HG03565 (cell line): ENCODE results near the gene NELFCD.
"Not testable (repeated sequence)": the region's sequence is repeated elsewhere in the genome, so short reads cannot be mapped to it uniquely, and the experiment has no call there.

ENCODE experiments used
- ATAC-seq: cut with Tn5 transposase; IDR thresholded peaks from one replicate; pipeline ENCODE4 v1.9.1; 2021; ENCODE audit warnings: mild to moderate bottlenecking, moderate library complexity; ENCODE audit not compliant: unreplicated experiment

NELFCD gene

DNA sequence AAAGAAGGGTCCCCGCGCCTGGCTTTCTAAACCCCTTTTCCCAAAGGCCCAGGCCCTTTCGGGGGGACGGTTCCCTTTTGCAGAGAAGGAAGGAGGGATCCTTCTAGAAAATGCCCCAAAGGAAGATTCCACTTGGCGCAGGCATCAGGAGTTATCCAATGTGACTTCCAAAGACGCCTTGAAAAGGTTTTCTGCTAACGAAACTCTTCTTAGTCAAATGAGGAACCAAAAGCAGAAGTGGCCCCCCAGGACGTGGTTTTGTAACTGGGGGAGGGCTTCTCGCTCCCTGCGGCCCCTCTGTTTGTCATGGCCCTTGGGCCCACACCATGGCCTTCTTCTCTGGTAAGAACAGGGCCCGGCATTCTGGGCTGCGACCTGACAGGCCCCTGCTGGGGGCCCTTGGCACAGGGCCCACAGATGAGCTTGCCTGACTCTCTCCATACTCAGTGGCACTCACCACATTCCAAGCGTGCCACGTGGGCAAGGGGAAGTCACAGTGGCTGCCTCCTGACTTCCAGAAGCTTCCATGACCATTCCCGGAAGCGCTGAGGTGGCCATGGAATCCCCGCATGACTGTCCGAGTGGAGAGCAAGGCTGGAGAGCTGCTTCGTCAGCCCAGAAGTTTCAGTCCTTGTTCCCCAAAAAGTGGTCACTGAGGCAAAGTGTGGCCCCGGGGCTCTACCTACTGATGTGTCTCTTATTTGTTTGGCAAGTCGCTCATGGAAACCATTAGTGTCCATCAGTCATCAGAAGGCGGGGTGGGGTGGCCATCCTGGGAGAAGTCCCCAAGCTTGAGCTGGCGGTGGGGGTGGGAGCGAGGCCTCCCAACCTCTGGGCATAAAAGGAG, 26.8 kb downstream of the NELFCD start:
- ATAC-seq, result peak; percentile 25

DNA sequence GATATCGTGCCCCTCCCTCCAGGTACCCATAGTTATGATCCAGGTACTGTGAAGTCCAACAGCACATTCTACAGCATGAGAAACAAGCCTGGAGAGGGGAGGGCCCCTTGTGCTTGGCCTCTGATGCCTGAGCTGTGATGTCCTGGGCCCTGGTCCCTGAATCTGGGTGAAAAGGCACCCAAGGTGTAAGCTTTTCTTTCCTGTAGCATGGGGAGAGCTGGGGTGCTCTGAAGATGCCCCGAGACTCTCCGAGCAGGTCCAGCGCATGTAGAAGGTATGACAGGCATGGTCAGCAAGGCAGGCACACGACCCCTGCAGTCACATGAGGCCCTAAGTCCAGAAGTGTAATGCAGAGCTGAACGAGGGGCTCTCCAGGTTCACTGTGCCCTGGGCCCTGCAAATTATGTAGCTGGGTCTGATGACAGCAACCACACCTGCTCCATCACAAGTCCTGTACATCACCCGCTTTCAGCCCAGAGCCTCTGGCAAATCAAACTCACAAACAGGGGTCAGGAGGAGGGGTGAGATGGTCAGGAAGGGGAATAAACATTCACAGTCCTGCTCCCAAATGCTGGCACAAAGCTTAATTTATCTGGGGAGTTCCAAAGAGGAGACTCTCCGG, 27.8 kb downstream of the NELFCD start:
- ATAC-seq, result no peak

DNA sequence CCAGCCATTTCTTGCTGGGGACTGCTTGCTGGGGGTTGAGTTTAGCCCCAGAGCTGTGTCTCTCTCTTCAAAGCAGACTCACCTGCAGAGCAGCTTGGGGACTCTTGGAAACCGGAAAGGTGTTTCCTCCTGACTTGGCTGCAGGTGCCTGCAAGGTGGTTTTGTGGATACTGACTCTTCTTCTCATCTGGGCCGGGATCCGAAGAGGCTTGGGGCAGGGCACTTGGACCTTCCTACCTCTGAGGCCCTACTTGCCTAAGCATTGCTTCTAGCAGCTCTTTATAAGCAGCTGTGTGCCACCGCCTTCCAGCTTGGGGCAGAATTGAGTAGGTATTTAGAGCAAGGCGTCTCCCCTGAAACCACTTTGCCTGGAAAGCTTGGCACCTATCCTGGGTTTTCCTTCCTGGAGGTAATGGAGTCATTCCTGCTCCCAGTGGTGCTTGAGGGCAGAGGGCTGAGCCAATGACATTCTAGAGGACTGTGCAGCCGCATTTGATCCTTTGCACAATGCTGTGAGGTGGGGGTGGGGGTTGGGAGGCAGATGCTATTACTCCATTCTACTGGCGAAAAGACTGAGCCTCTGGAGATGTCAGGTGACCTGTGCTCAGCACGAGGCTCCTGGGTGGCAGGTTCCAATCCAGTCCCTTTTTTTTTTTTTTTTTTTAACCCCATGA, 29.4 kb downstream of the NELFCD start:
- no peak for ATAC-seq

DNA sequence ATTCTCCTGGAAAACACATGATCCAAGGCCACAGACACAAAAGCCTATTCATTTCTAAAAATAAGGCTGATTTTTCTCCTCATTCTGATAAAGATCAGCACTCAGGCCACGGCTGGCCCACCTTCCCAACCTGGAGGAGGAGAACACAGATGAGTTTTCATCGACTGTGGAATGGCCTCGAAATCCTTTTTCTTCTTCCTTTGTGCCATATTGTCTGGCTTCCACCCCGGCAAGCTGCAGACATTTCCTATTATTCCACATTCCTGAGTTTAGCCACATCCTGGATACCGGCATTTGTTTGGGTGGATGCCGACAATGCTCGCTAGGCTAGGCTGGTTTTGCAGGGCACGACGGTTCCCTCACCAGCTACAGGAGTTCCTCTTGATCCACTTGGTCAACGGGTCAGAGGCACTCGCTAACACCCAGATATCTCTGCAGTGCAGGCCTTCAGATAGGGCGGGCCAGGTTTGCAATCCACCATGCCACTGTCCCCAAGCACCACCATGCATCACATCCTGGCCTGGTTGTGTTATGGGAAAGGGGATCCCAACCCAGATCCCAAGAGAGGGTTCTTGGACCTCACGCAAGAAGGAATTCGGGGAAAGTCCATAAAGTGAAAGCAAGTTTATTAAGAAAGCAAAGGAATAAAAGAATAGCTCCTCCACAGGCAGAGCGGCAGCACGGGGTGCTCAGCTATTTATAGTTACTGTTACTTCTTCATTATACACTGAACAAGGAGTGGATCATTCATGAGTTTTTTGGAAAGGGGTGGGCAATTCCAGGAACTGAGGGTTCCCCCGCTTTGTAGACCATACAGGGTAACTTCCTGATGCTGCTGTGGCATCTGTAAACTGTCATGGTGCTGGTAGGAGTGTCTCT, 30.2 kb downstream of the NELFCD start:
- no peak for ATAC-seq

DNA sequence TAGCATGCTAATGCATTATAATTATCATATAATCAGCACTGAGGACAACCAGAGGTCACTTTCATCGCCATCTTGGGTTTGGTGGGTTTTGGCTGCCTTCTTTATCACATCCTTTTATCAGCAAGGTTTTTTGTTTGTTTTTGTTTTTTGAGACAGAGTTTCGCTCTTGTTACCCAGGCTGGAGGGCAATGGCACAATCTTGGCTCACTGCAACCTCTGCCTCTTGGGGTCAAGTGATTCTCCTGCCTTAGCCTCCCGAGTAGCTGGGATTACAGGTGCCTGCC, 30.8 kb downstream of the NELFCD start:
- ATAC-seq, result not testable (repeated sequence)

DNA sequence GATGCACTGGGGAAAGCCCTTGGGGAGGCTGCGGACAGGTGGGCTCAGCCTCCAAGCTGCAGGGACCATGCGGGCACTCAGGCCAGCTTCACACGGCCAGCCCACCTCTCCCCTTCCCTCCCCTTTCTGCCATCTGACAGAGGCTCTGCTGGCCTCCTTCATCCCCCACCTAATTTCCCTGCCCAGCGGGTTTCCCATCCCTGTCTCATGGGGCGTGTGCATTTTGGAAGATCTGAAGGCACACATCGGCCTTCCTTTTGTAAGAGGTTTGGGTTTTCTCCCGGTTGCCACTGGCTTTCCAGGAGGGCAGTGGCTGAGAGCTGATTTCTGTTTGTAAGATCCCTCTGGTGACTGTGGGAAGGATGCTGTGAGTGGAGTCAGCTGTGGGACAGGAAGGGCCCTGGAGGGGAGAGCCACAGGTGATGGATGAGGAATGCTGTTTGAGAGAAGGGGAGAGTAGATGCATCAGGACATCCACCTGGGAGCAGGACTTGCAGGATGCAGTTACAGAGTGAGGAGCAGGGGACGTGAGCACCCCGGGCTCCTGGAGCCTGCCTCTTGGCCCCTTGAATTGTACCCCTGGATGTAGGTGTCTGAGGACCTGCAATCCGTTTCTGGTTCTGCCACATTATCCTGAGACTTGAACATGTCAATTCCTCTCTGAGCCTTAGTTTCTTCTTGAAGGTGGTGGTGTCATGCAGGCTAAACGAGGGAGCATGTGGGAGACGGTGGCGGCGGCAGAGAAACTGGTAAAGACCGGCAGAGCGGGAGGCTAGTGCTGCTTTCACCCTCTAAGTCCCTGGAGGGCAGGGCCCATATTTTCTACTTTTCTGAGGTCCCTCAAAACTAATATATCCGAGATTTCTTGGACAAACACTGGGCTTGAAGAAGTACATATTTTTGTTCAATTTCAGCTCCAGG, 32.2 kb downstream of the NELFCD start:
- ATAC-seq, result no peak

DNA sequence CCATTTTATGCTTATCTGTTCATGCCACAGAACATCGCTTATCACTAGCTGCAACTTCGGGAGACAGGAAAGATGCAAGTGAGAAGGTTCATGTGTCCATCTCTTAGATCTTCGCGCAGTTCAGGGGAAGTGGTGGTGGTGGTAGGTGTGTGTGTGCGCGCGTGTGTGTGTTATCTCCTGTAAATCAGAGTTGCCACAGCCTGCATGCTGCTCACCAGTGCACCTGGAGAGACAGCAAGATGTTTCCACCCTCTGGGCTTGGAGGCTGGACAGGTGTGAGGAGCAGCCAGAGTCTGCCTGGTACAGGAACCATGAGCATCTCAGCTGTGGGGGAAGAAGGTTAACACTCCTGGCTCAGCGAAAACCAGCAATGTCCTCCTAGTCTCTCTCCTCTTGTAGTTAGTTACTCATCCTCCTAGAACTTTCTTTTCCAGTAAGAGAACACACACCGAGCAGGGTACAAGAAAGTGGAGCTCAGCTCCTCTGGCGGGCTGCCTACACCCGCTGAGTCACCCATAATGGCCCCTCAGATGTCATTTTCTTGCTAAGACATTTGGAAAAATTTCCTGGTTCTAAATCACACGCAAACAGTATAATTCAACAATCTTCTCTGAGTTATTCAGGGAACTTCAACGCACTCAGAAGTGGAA, 33.0 kb downstream of the NELFCD start:
- ATAC-seq, result no peak

DNA sequence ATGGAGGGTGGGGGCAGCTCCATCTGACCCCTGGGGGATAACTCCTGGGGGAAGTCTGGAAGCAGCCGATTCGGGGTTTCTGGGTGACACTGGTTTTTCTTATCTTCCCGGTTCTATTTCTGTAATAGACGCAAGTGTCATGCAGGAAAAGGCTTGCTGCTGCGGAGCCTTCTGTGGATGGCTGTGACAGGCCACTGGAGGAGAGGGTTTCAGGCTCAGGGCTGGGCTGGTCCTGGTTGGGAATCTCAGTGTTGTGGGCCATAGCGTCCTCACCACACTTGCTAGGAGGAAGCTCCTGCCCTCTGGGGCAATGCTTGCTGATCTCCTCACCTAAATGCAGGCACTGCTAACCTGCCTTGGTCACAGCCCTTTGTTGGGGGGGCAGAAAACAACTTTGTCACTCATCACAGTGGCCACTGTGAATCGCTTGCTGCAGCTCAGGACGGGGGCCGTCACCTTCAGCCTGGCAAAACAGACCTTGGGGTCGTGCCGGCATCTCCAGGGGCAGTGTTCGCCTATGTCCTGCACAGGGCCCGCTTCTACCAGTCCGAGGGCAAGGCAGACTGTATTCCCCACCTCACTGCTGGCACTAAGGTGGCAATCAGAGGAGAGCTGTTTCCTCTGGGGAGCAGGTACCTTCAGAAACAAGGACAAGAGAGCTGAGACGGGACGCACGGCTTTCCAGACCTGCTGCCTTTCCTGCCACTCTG, 33.8 kb downstream of the NELFCD start:
- no peak for ATAC-seq

DNA sequence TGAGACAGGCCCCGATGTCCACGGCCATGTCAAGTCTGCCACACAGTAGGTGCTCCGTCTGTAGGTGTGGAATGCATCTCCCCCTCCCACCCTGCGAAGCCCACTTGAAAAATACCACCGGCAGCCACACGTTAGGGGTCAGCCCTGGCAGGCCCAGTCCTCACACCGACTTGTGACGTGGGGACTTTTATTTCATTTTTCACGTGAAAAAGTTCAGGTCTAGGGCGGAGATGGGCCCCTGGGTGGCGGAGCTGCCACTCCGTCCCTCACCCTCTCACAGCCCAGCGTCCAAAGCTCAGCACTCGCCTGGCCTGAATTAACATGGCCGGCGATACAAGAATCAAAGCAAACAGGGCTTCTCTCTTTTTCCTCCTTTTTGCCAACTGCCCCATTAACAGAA, 34.4 kb downstream of the NELFCD start:
- no peak for ATAC-seq

DNA sequence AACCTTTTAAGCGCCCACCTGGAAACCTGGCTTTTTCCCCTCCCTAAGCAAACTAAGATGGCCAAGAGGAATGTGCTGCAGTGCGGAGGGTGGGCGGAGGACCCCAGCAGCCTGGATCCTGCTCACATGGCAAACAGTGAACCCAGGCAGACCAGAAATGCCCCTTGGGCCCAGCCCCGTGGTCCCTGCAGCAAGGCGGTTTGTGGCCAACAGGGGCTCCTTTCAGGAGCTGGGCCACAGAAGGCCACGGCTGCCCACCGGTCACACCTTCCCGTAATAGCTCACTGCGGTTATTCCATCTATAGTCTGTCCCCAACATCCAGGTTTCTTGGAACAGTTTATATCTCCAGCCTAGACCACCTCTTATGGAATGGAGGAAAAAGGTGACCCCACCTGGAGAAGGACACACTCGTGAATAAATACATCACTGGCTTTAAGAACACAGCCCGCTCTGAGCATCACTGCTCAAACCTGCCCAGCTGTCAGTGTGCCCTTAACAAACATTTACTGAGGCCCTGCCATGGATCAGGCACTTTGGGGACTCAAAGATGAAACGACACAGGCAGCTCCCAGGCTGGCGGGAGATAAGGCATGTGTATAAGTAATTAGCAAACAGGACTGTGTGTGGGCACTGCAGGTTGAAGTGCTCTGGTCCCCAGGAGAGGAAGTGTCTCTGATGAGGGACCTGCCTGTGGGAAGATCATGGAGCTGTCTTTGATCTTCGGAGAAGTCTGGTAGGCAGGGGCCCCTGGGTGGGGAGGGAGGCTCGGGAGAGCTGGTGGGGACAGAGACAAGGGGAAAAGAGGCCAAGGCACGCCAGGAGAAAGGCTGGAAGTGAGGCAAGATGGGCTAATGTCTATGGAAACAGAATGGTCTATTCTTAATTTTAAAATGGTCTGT, 35.0 kb downstream of the NELFCD start:
- ATAC-seq, result no peak

DNA sequence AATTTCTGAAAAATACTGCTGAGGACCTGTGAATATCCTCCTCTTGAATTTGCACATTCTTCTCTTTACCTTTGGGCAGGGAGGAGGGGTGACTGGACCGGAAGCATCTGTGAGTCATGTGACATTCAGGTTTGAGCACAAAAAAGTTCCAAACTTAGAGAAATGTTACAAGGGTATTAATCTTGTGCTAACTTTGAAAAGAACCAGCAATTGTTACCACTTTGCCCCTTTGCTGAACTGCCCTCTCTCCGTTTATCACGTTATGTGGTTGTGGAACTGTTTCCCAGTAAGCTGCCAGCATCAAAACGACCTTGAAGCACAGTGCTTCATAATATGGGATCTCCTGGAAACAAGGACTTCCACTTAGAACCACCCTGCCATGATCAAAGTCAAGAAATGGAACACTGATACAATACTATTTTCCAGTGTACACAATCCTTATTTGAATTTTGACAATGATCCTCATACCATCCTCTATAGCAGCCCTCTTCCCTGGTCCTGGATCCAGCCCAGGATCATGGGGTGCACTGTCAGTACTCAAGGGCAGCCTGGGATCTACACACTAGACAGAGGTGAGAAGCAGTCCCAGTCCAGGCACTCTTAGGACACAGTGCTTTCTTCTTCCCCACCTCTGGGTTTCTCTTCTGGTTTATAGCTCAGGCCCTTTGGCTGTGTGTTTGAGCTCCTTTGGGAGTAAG, 35.9 kb downstream of the NELFCD start:
- no peak for ATAC-seq

DNA sequence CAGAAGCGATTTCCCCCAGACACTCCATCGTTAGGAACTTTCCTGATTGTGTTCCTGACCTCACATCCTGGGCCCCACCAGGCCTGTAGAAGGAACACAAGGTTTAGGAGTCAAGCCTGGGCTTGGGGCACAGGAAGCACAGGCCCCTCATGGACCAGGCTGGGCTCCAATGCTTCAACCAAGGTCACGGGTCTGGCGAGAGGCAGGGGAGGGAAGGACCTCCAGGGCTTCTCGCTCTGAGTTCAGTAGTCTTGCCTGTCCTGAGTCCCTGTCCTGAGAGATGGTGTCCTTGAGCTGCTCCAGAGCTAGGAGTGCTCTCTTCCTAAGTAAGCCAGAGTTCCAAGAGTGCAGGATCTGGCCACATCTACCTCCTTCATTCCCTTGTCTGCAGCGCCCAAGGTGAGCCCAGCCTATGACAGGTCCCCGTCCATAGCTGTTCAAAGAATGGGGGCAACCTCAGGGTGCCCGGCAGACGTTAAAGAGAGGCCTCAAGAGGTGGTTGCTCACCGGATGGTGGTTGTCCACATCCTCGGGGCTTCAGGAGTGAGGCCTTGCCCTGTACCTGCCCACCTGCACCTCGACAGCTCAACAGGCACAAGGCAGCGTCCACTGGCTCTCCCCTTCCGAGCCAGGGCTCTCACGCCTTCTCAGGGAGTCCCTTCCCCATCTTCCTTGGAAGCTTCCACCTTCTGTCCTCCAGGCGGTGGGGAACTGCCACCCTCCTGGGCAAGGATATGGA, 36.6 kb downstream of the NELFCD start:
- no peak for ATAC-seq

DNA sequence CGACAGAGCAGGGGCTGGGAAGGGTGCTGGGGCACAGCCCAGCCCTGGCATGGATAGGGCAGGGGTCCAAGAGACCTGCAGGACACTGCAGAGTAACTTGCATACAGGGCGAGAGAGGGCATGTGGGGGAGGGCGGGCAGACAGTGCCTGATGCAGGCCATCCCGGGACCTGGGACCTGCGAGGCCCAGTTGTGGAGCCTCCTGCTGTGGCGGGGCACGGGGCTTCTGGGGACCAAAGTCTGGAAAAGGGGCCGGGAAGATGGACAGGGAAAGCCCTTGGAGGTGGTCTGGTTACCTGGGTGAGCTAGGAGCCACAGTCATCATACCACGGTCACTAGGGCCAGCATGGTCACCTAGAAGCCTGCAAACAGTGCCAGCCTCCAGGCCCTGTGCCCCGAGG, 37.8 kb downstream of the NELFCD start:
- ATAC-seq, result no peak

DNA sequence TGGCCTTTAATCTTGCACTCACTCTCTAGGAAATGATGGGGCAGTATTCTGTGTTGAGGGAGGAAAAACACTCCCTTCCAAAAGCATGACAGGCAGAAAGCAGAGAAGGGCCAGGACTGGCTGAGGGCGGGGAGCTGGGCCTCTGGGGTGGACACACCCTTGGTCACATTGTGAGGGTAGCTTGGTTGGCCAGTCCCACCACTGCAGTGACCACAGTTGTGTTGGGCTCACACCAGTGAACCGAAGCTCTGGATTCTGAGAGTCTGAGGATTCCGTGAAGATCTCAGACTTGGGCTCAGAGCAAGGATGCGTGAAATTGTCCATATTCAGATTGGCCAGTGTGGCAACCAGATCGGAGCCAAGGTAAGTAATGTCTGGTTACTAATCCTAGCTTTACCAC, 38.2 kb downstream of the NELFCD start, which contains the start of gene TUBB1:
Gene TUBB1 (plus strand): TSS at position 213 of the 400 bp plus-strand sequence. CDS start 94 bp downstream, at position 307.
- no peak for ATAC-seq

DNA sequence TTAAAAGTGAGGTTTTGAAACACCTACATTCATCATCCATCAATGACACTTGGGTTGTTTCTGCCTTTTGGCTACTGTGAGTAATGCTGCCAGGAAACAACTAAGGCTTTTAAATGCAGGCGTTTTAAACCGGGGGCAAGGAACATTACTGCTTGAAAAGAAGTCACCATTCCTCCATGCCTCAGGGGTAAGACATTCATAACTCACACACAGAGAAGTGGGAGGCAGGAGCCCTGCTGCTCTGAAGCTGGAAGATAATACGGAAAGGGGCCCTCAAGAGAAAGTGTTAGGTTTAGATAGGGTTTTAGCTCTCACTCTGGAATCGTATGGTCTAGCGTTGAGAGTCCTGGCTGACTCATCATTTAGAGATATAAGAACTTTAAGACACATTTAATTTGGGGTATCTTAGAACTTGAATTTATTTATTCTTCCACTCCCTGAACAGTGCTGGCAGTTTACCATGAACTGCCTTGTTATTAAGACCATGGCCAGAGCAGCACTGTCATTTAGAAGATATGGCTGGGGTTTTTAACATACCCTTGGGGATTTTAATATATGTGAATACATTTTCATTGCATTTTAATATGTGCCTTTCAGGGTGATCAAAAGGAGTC, 40.0 kb downstream of the NELFCD start:
- no peak for ATAC-seq

DNA sequence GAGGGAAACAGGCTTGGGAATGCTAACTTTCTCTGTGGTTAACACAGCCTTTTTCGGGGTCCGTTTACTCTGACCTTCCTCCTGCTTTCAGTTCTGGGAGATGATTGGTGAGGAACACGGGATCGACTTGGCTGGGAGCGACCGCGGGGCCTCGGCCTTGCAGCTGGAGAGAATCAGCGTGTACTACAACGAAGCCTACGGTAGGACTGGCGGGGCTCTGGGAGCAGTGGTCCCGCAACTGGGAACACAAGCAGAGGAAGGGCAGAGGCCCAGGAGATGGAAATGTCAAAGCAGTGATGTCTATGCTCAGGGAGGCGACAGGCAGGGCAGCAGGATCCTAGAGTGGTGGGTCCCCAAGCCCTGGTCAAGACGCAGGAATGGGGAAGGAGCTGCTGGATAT, 41.7 kb downstream of the NELFCD start:
- no peak for ATAC-seq
